DND-41 (cell line): ENCODE measurements around the gene SLC13A3.

Source experiments
- ATAC-seq: fragments of 200-7000 bp; cut with Tn5 transposase; 3 replicates; pipeline ENCODE4 v1.9.1; 2021; ENCODE audit warnings: low read depth; ENCODE audit not compliant: insufficient read depth
- DNase-seq: peaks from one replicate; pipeline ENCODE4 v3.0.0-alpha.2; 2020
- H2AFZ ChIP-seq: 2 replicates; pipeline ENCODE4 v1.6.0; 2012; ENCODE audit warnings: low read depth, low read length
- H3K27ac ChIP-seq: 2 replicates; pipeline ENCODE4 v1.5.1; 2012; ENCODE audit warnings: low read length, inconsistent platforms
- H3K27me3 ChIP-seq: fragments of 200-600 bp; sonication (generic); 2 replicates; pipeline ENCODE4 v1.6.0; 2012; ENCODE audit warnings: low read length, mild to moderate bottlenecking, inconsistent platforms; ENCODE audit not compliant: insufficient read depth, poor library complexity
- H3K36me3 ChIP-seq: 2 replicates; pipeline ENCODE4 v1.5.1; 2012; ENCODE audit warnings: low read length, inconsistent platforms; ENCODE audit not compliant: insufficient read depth
- H3K4me1 ChIP-seq: 2 replicates; pipeline ENCODE4 v1.5.1; 2012; ENCODE audit warnings: mild to moderate bottlenecking, low read length; ENCODE audit not compliant: insufficient read depth
- H3K4me2 ChIP-seq: 2 replicates; pipeline ENCODE4 v1.6.0; 2012; ENCODE audit warnings: mild to moderate bottlenecking, moderate library complexity, low read length, inconsistent platforms; ENCODE audit not compliant: insufficient read depth
- H3K4me3 ChIP-seq, 2 experiments: fragments of 200-600 bp in 1 of 2; shearing (Covaris generic) in 1 of 2; 2 replicates each; pipeline ENCODE4 v1.5.1; 2012 to 2016; ENCODE audit warnings: inconsistent platforms in 2 of 2, low read length in 2 of 2, mild to moderate bottlenecking in 2 of 2, low read depth in 1 of 2, moderate library complexity in 1 of 2
- H3K79me2 ChIP-seq: 2 replicates; pipeline ENCODE4 v1.6.0; 2012; ENCODE audit warnings: low read length, inconsistent platforms; ENCODE audit not compliant: insufficient read depth
- H3K9ac ChIP-seq: 2 replicates; pipeline ENCODE4 v1.6.0; 2012; ENCODE audit warnings: low read depth, mild to moderate bottlenecking, inconsistent platforms, low read length, moderate library complexity
- H3K9me3 ChIP-seq: 2 replicates; pipeline ENCODE4 v1.5.1; 2012; ENCODE audit warnings: low read length, moderate library complexity, mild to moderate bottlenecking, inconsistent platforms; ENCODE audit not compliant: insufficient read depth, severe bottlenecking
- H4K20me1 ChIP-seq: 2 replicates; pipeline ENCODE4 v1.6.0; 2012; ENCODE audit warnings: low read length; ENCODE audit not compliant: insufficient read depth
- EZH2 ChIP-seq: IDR thresholded peaks from 3 replicates; pipeline ENCODE4 v1.6.1; 2012; ENCODE audit warnings: borderline replicate concordance, low read depth, mild to moderate bottlenecking, moderate library complexity, low read length, inconsistent platforms; ENCODE audit not compliant: severe bottlenecking
- TF ChIP-seq, protein P1 (sequence below): IDR thresholded peaks from 2 replicates; pipeline ENCODE4 v1.5.1; 2012; ENCODE audit warnings: borderline replicate concordance, low read length, moderate library complexity, mild to moderate bottlenecking; ENCODE audit not compliant: poor library complexity, severe bottlenecking; ENCODE audit errors: extremely low read depth

The SLC13A3 gene

DNA sequence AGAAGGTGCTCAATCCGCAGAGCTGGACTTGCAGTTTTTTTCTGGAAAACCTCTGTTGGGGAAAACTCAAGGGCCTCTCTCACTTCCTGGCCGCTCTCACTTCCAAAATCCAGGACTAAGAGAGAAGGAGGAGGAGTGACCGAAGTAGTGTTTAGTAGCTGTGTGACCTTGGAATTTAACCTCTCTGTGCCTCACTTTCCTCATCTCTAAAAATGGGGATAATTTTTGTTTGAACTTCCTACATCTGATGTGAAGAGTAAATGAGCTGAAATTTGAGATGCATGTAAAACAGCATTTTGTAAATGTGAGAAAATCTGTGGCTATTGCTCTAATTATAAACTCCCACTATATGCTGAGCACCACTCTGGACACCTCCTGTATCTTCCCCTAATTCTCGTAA, 5.1 kb downstream of the SLC13A3 start:
- Histone ChIP-seq H4K20me1 (no peaks in the 10 kb centered on the region), H3K4me3 (no peak overlapping the region), H3K36me3 (no peaks in the 10 kb centered on the region), H3K79me2 (no peaks in the 10 kb centered on the region), H3K9ac (no peak overlapping the region), H3K27me3 (peaks cover 3% of the 10 kb centered on the region), H3K27ac (no peak overlapping the region), H2AFZ (no peak overlapping the region), H3K4me2 (no peak overlapping the region), H3K4me1 (no peaks in the 10 kb centered on the region), H3K9me3 (no peaks in the 10 kb centered on the region)
- DNase-seq, result no peak
- ATAC-seq, result no peak
- TF ChIP-seq, protein P1, sequence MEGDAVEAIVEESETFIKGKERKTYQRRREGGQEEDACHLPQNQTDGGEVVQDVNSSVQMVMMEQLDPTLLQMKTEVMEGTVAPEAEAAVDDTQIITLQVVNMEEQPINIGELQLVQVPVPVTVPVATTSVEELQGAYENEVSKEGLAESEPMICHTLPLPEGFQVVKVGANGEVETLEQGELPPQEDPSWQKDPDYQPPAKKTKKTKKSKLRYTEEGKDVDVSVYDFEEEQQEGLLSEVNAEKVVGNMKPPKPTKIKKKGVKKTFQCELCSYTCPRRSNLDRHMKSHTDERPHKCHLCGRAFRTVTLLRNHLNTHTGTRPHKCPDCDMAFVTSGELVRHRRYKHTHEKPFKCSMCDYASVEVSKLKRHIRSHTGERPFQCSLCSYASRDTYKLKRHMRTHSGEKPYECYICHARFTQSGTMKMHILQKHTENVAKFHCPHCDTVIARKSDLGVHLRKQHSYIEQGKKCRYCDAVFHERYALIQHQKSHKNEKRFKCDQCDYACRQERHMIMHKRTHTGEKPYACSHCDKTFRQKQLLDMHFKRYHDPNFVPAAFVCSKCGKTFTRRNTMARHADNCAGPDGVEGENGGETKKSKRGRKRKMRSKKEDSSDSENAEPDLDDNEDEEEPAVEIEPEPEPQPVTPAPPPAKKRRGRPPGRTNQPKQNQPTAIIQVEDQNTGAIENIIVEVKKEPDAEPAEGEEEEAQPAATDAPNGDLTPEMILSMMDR, result no peak
- TF ChIP-seq EZH2, result no peak

DNA sequence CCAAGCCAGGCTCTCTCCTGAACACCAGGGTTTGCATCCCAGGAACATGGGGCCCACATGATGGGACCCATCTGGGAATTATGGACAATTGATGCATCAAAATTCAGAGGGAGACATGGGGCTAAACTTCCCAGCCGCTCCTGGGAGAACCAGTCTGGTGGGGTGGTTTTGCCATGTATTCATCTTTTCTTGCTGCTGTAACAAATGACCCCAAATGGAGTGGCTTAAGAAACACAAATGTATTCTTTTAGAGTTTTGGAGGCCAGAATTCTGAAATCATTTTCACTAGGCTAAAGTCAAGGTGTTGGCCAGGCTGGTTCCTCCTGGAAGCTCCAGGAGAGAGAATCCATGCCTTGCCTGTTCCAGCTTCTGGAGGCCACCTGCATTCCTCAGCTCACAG, 6.5 kb downstream of the SLC13A3 start:
- no peak overlapping the region for H2AFZ ChIP-seq

DNA sequence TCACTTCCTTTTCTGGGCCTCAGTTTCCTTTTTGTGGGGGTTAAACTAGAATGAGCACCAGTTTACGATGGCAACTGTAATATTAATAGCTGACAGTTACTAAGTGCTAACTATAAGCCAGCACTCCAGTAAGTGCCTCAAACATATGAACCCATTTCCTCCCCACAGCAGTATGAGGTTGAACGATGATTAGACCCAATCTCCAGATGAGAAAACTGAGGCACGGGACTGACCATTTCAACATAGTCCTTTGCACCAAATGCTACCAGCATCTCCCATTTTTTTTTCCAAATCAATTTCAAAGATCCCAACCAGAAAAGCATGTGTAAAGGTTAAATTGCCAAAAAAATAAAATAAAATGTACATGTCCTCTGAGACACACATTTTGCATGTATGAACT, 7.1 kb downstream of the SLC13A3 start:
- Histone ChIP-seq H3K27ac (no peak overlapping the region), H2AFZ (no peak overlapping the region), H3K27me3 (peaks cover 14% of the 10 kb centered on the region), H3K4me3 (no peak overlapping the region), H3K9me3 (no peaks in the 10 kb centered on the region), H3K9ac (no peak overlapping the region), H3K36me3 (no peaks in the 10 kb centered on the region), H4K20me1 (no peaks in the 10 kb centered on the region; the same call in 1 of the 2 replicates), H3K4me1 (no peaks in the 10 kb centered on the region), H3K79me2 (no peaks in the 10 kb centered on the region), H3K4me2 (no peak overlapping the region)
- no peak for DNase-seq
- TF ChIP-seq EZH2, result no peak
- TF ChIP-seq, protein P1, result no peak
- ATAC-seq, result no peak

More for the DNA sequence above, 6.5 kb downstream of the SLC13A3 start:
- Histone ChIP-seq H3K4me3 (no peak overlapping the region), H3K9ac (no peak overlapping the region), H3K4me1 (no peaks in the 10 kb centered on the region), H3K36me3 (no peaks in the 10 kb centered on the region), H3K4me2 (no peak overlapping the region), H3K9me3 (no peaks in the 10 kb centered on the region), H4K20me1 (no peaks in the 10 kb centered on the region; the same call in 1 of the 2 replicates), H3K27me3 (peaks cover 11% of the 10 kb centered on the region), H3K27ac (no peak overlapping the region), H3K79me2 (no peaks in the 10 kb centered on the region)
- ATAC-seq (no peak), DNase-seq (no peak)
- TF ChIP-seq EZH2, result no peak
- TF ChIP-seq, protein P1, result no peak

DNA sequence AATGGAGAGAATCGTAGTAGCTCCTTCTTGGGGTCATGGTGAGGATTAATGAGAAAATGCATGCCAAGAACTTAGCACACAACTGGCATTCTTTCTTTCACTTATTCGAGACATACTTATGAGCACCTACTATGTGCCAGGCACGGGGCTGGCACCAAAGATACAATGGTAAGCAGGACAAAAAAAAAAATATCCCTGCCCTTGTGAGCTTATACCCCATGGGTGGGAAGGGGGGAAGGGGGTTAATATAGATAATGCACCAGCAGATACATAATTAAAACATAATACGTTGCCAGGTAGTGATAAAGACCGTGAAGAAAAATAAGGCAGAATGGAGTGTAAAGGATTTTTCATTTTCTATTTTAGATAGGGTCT, 8.3 kb downstream of the SLC13A3 start:
- H2AFZ ChIP-seq, result no peak overlapping the region
- ATAC-seq, result no peak
- no peak overlapping the region for H3K4me3 ChIP-seq
- H4K20me1 ChIP-seq, result no peaks in the 10 kb centered on the region; the same call in 1 of the 2 replicates
- H3K9ac ChIP-seq, result no peak overlapping the region
- H3K79me2 ChIP-seq, result no peaks in the 10 kb centered on the region
- H3K9me3 ChIP-seq, result no peaks in the 10 kb centered on the region
- H3K27ac ChIP-seq, result no peak overlapping the region
- no peak for DNase-seq
- H3K4me1 ChIP-seq, result no peaks in the 10 kb centered on the region
- TF ChIP-seq, protein P1, result no peak
- no peak for TF ChIP-seq EZH2
- no peak overlapping the region for H3K4me2 ChIP-seq
- peaks cover 14% of the 10 kb centered on the region for H3K27me3 ChIP-seq
- H3K36me3 ChIP-seq, result no peaks in the 10 kb centered on the region
